ENCODE measurements around the gene ST6GALNAC4. TPM values are rescaled to one million over a fixed set of nuclear protein-coding genes. Genes with fewer than 3 reads are reported as not detected.

The ST6GALNAC4 gene
- total and polyA plus RNA-seq, 9 of the 15 experiments (the other 6 are each of a cell fraction or from before 2014, with no cell fraction given): 2.6 to 43.1 (median 15.4) TPM

GRCh38 chr9:127961613-127962155, 44.8 kb upstream of the ST6GALNAC4 start:
- intact Hi-C loops (cut with micrococcal nuclease): no loop called here
- FAIRE-seq (no peak), DNase-seq (ENCODE audit: extremely low read depth in 1 of 4, low spot score in 3 of 4) (no peak), ATAC-seq (no peak)
- H3K4me1 ChIP-seq (replicated peaks in 1 of 2; ENCODE audit: control insufficient read depth in 2 of 2, insufficient read depth in 2 of 2, low read length in 2 of 2): peaks cover 29 to 52% of the 10 kb centered on the region in 2 experiments
- peaks cover 4% of the 10 kb centered on the region; the same call in 1 of the 2 replicates for H4K20me1 ChIP-seq (replicated peaks; ENCODE audit: control insufficient read depth, insufficient read depth, low read length)
- H3K36me3 ChIP-seq (ENCODE audit: control insufficient read depth, insufficient read depth, low read length): no peaks in the 10 kb centered on the region
- H3K9ac ChIP-seq (ENCODE audit: insufficient read depth in 1 of 2, low read depth in 2 of 2, low read length in 2 of 2): 0 out of 4 replicates have a peak overlapping the region, but pooled peaks of 1 of the 2 experiments have one; percentile 22
- in situ Hi-C loops (cut with MboI): loop anchor here (10.0 kb wide), 1 partner anchor 73 kb away; no protein-coding TSS in a partner anchor
- TF ChIP-seq RBBP5 (IDR thresholded peaks at IDR 0.05; ENCODE audit: borderline replicate concordance, insufficient read depth, low read length, poor library complexity, severe bottlenecking) (no peak), ZNF316 (IDR thresholded peaks at IDR 0.05) (peak; percentile 0; the same call in 1 of the 2 replicates), ZNF146 (CRISPR knock-in tag; IDR thresholded peaks at IDR 0.05; ENCODE audit: unreplicated experiment) (no peak), BCOR (IDR thresholded peaks at IDR 0.05) (peak; percentile 60; the same call in 1 of the 2 replicates), MAFK (IDR thresholded peaks at IDR 0.05; ENCODE audit: low read length) (no peak)
- H3K79me2 ChIP-seq (ENCODE audit: control insufficient read depth, insufficient read depth, low read length): peaks cover 69% of the 10 kb centered on the region
- no peak overlapping the region for H2AFZ ChIP-seq (ENCODE audit: low read depth, low read length)
- no peak overlapping the region for H3K27ac ChIP-seq (ENCODE audit: extremely low read depth, low read depth, low read length)
- no peaks in the 10 kb centered on the region for H3K27me3 ChIP-seq (ENCODE audit: control insufficient read depth in 2 of 2, insufficient read depth in 2 of 2, low read length in 2 of 2)
- 89% methylated on average over 13 of the region's 13 CpGs for WGBS (ENCODE audit: insufficient coverage, low coverage, missing lambda C conversion rate)
- no peaks in the 10 kb centered on the region for H3K9me1 ChIP-seq (ENCODE audit: control insufficient read depth, insufficient read depth, low read length)
- H3K9me3 ChIP-seq (replicated peaks; ENCODE audit: control insufficient read depth, insufficient read depth, low read depth, low read length): no peaks in the 10 kb centered on the region
- no peak overlapping the region for H3K4me2 ChIP-seq (ENCODE audit: insufficient read depth, low read length)
- ChIA-PET CTCF (ENCODE audit: low intra/inter-chr PET ratio) (no interaction called here), POLR2A (interaction anchor here (0.6 to 1.6 kb wide), 7 partner anchors 9 to 353 kb away, joined by 3 to 6 read pairs (median 3); partner anchors contain the start of gene EEIG1)
- no peak overlapping the region for H3K4me3 ChIP-seq
- no TSS peak for BruUV-seq (replicated peaks)

DNA sequence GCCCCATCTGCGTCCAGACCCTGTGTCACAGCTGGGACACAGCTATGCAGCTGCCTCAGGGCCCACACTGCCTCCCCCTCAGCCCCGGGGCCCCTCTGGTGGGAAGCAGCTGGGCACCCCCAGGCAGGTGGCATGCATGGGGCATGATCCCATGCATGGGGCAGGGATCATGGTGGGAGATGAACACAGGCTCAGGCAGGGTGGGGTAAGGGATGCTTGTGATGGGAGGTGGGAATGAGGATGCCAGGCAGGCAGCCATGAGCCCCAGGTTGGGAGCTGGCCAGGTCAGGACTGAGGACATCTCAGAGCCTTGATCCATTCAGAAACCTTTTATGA, 44.3 kb upstream of the ST6GALNAC4 start:
- Histone ChIP-seq H3K9ac (ENCODE audit: insufficient read depth in 1 of 2, low read depth in 2 of 2, low read length in 2 of 2) (peak overlapping the region in 1 of 2 experiments; percentile 82; a peak in 3 of 4 replicates), H3K4me3 (no peak overlapping the region), H3K9me1 (ENCODE audit: control insufficient read depth, insufficient read depth, low read length) (no peaks in the 10 kb centered on the region), H3K9me3 (replicated peaks; ENCODE audit: control insufficient read depth, insufficient read depth, low read depth, low read length) (no peaks in the 10 kb centered on the region), H3K27ac (ENCODE audit: extremely low read depth, low read depth, low read length) (no peak overlapping the region), H4K20me1 (replicated peaks; ENCODE audit: control insufficient read depth, insufficient read depth, low read length) (peaks cover 4% of the 10 kb centered on the region; the same call in 1 of the 2 replicates), H3K36me3 (ENCODE audit: control insufficient read depth, insufficient read depth, low read length) (no peaks in the 10 kb centered on the region), H3K27me3 (ENCODE audit: control insufficient read depth in 2 of 2, insufficient read depth in 2 of 2, low read length in 2 of 2) (no peaks in the 10 kb centered on the region), H3K4me2 (ENCODE audit: insufficient read depth, low read length) (no peak overlapping the region), H2AFZ (ENCODE audit: low read depth, low read length) (no peak overlapping the region), H3K4me1 (replicated peaks in 1 of 2; ENCODE audit: control insufficient read depth in 2 of 2, insufficient read depth in 2 of 2, low read length in 2 of 2) (peaks cover 23 to 47% of the 10 kb centered on the region in 2 experiments), H3K79me2 (ENCODE audit: control insufficient read depth, insufficient read depth, low read length) (peaks cover 63% of the 10 kb centered on the region)
- ATAC-seq (no peak), DNase-seq (ENCODE audit: extremely low read depth in 1 of 4, low spot score in 3 of 4) (no peak), FAIRE-seq (no peak)
- 96% methylated on average over 2 of the region's 2 CpGs for WGBS (ENCODE audit: insufficient coverage, low coverage, missing lambda C conversion rate)
- ChIA-PET POLR2A (interaction anchor here (0.6 to 1.6 kb wide), 5 partner anchors 9 to 109 kb away, joined by 3 to 6 read pairs (median 3); partner anchors contain the start of gene EEIG1), CTCF (ENCODE audit: low intra/inter-chr PET ratio) (no interaction called here)
- in situ Hi-C loops (cut with MboI) (loop anchor here (10.0 kb wide), 1 partner anchor 74 kb away; no protein-coding TSS in a partner anchor), intact Hi-C loops (cut with micrococcal nuclease) (no loop called here)
- BruUV-seq (replicated peaks): no TSS peak
- TF ChIP-seq SIN3B (IDR thresholded peaks at IDR 0.05; ENCODE audit: low read depth) (no peak), WHSC1 (IDR thresholded peaks at IDR 0.05; ENCODE audit: low read length) (no peak), FOXK2 (conservative IDR thresholded peaks at IDR 0.05 in 1 of 2, IDR thresholded peaks at IDR 0.05 in 1 of 2; ENCODE audit: low read depth in 2 of 2) (no peak), KLF6 (CRISPR knock-in tag; IDR thresholded peaks at IDR 0.05; ENCODE audit: borderline replicate concordance) (no peak), PHTF2 (CRISPR knock-in tag; IDR thresholded peaks at IDR 0.05) (no peak), SMARCE1 (IDR thresholded peaks at IDR 0.05) (no peak), RBM14 (IDR thresholded peaks at IDR 0.05; ENCODE audit: borderline replicate concordance, insufficient read depth, low read depth, low read length) (no peak), ZNF780A (CRISPR knock-in tag; IDR thresholded peaks at IDR 0.05) (no peak), TAL1 (IDR thresholded peaks at IDR 0.05) (no peak)
- TF ChIP-seq, protein P1, sequence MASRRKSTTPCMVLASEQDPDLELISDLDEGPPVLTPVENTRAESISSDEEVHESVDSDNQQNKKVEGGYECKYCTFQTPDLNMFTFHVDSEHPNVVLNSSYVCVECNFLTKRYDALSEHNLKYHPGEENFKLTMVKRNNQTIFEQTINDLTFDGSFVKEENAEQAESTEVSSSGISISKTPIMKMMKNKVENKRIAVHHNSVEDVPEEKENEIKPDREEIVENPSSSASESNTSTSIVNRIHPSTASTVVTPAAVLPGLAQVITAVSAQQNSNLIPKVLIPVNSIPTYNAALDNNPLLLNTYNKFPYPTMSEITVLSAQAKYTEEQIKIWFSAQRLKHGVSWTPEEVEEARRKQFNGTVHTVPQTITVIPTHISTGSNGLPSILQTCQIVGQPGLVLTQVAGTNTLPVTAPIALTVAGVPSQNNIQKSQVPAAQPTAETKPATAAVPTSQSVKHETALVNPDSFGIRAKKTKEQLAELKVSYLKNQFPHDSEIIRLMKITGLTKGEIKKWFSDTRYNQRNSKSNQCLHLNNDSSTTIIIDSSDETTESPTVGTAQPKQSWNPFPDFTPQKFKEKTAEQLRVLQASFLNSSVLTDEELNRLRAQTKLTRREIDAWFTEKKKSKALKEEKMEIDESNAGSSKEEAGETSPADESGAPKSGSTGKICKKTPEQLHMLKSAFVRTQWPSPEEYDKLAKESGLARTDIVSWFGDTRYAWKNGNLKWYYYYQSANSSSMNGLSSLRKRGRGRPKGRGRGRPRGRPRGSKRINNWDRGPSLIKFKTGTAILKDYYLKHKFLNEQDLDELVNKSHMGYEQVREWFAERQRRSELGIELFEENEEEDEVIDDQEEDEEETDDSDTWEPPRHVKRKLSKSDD (conservative IDR thresholded peaks at IDR 0.05; ENCODE audit: low read length): no peak
